ENCODE results near the gene ENTPD6.

Gene ENTPD6

GRCh38 chr20:25207960-25208534 is 12.5 kb downstream of the ENTPD6 start:
- DNase-seq (ENCODE audit: low read depth): no peak
- TF ChIP-seq CTCF (IDR thresholded peaks at IDR 0.05; ENCODE audit: low read length, missing control alignments): no peak
- H3K4me3 ChIP-seq (replicated peaks; ENCODE audit: low read depth, low read length): no peak overlapping the region

GRCh38 chr20:25209400-25209799 is 13.9 kb downstream of the ENTPD6 start:
- no peak overlapping the region for H3K4me3 ChIP-seq (replicated peaks; ENCODE audit: low read depth, low read length)
- no peak for TF ChIP-seq CTCF (IDR thresholded peaks at IDR 0.05; ENCODE audit: low read length, missing control alignments)
- DNase-seq (ENCODE audit: low read depth): no peak

GRCh38 chr20:25209911-25210310 is 14.4 kb downstream of the ENTPD6 start:
- DNase-seq (ENCODE audit: low read depth): no peak
- no peak for TF ChIP-seq CTCF (IDR thresholded peaks at IDR 0.05; ENCODE audit: low read length, missing control alignments)
- H3K4me3 ChIP-seq (replicated peaks; ENCODE audit: low read depth, low read length): no peak overlapping the region

GRCh38 chr20:25211273-25211672 is 15.8 kb downstream of the ENTPD6 start:
- H3K4me3 ChIP-seq (replicated peaks; ENCODE audit: low read depth, low read length): no peak overlapping the region
- no peak for TF ChIP-seq CTCF (IDR thresholded peaks at IDR 0.05; ENCODE audit: low read length, missing control alignments)
- no peak for DNase-seq (ENCODE audit: low read depth)

- no peak overlapping the region for H3K4me3 ChIP-seq (replicated peaks; ENCODE audit: low read depth, low read length)
- no peak for TF ChIP-seq CTCF (IDR thresholded peaks at IDR 0.05; ENCODE audit: low read length, missing control alignments)
- no peak for DNase-seq (ENCODE audit: low read depth)
These were observed 16.7 kb downstream of the ENTPD6 start for GRCh38 chr20:25212242-25212641.

GRCh38 chr20:25213566-25214425 is 18.3 kb downstream of the ENTPD6 start:
- no peak overlapping the region for H3K4me3 ChIP-seq (replicated peaks; ENCODE audit: low read depth, low read length)
- TF ChIP-seq CTCF (IDR thresholded peaks at IDR 0.05; ENCODE audit: low read length, missing control alignments): no peak
- DNase-seq (ENCODE audit: low read depth): no peak

Data from fibroblast of pulmonary artery (primary cell).